HepG2 (cell line): ENCODE measurements around the gene MDP1.

ENCODE experiments used
- BRF2 ChIP-seq: sonication (generic); formaldehyde crosslinking; IDR thresholded peaks from 2 replicates; pipeline ENCODE4 v1.8.1; 2022; ENCODE audit warnings: mild to moderate bottlenecking, missing genetic modification reagents
- EHMT2 ChIP-seq: fragments of 200-600 bp; sonication (generic); IDR thresholded peaks from 2 replicates; pipeline ENCODE4 v1.7.0; 2017; ENCODE audit warnings: antibody characterized with exemption, low read depth, low read length, borderline replicate concordance
- HNF4G ChIP-seq, 2 experiments: sonication (generic) in 1 of 2; formaldehyde crosslinking in 1 of 2; IDR thresholded peaks; 2 replicates each; pipeline versions ENCODE4 v1.4.0 to v1.6.1; 2011 to 2020; ENCODE audit warnings: borderline replicate concordance in 2 of 2, low read depth in 2 of 2, mild to moderate bottlenecking in 2 of 2, low read length in 1 of 2, missing genetic modification reagents in 1 of 2, moderate library complexity in 1 of 2
- HNRNPL ChIP-seq: fragments of 200-400 bp; formaldehyde crosslinking; IDR thresholded peaks from 2 replicates; pipeline ENCODE4 v1.6.1; 2017; ENCODE audit warnings: mild to moderate bottlenecking, low read depth, low read length
- MEF2D ChIP-seq: sonication (generic); formaldehyde crosslinking; IDR thresholded peaks from 2 replicates; pipeline ENCODE4 v1.5.1; 2020; ENCODE audit warnings: mild to moderate bottlenecking, missing genetic modification reagents
- MXI1 ChIP-seq: IDR thresholded peaks from 3 replicates; pipeline ENCODE4 v1.6.1; 2012; ENCODE audit warnings: low read depth, low read length, inconsistent platforms, borderline replicate concordance
- TCF7 ChIP-seq: sonication (generic); IDR thresholded peaks from 2 replicates; pipeline ENCODE4 v1.6.1; 2016; ENCODE audit warnings: antibody characterized with exemption, low read depth
- ZFP90 ChIP-seq: sonication (generic); formaldehyde crosslinking; IDR thresholded peaks from 2 replicates; pipeline ENCODE4 v1.8.0; 2022; ENCODE audit warnings: missing genetic modification reagents, mild to moderate bottlenecking, inconsistent platforms, borderline replicate concordance
- ZNF484 ChIP-seq: sonication (generic); formaldehyde crosslinking; IDR thresholded peaks from 2 replicates; pipeline ENCODE4 v1.5.1; 2020; ENCODE audit warnings: mild to moderate bottlenecking, low read depth, missing genetic modification reagents, borderline replicate concordance
- TF ChIP-seq, protein P1 (sequence below): sonication (generic); IDR thresholded peaks from 2 replicates; pipeline ENCODE4 v1.6.1; 2016; ENCODE audit warnings: low read depth, borderline replicate concordance

DNA sequence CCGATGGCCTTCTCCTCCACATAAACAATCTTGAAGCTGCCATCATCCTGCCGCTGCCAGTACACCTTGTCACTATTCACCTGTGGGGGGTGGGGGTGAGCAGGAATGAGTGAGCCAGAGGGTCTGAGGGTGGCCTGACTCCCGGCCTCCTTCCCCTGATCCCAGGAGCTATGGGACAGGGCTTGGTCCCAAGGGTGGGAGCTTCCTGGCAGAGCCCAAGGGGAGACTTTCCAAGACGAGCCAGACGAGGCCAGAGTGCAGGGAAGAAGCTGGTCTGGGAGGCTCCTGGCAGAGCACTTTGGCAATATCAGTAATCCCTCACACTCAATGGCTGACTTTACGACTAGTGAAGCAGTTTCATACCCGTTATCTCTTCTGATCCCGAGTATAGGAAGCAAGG, 39.6 kb upstream of the MDP1 start:
- TF ChIP-seq TCF7 (no peak), ZFP90 (CRISPR knock-in tag) (no peak), BRF2 (no peak), HNF4G (IDR thresholded peaks at IDR 0.05; ENCODE audit: borderline replicate concordance, low read depth, low read length) (no peak), HNF4G (CRISPR knock-in tag; IDR thresholded peaks at IDR 0.05; ENCODE audit: borderline replicate concordance, low read depth) (no peak), ZNF484 (CRISPR knock-in tag) (no peak), MEF2D (CRISPR knock-in tag) (no peak), EHMT2 (no peak), HNRNPL (no peak), MXI1 (no peak)
- TF ChIP-seq, protein P1, sequence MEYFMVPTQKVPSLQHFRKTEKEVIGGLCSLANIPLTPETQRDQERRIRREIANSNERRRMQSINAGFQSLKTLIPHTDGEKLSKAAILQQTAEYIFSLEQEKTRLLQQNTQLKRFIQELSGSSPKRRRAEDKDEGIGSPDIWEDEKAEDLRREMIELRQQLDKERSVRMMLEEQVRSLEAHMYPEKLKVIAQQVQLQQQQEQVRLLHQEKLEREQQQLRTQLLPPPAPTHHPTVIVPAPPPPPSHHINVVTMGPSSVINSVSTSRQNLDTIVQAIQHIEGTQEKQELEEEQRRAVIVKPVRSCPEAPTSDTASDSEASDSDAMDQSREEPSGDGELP: no peak
